Posterior cingulate gyrus (tissue), 11 donors: ENCODE data around the gene LCN12.
A peak's percentile ranks its signal among the peaks of the same experiment; 100 is the strongest.

Experiments used
- DNase-seq, 10 donors: peaks; one replicate each; pipeline versions ENCODE4 v3.0.0 to v3.0.0-alpha.2; 2020 to 2021; ENCODE audit warnings: mixed read lengths in 3 of 10
- intact Hi-C: fragments of 100-400 bp; cut with DNase I; formaldehyde crosslinking; loops from one replicate; pipeline ENCODE4 v1.15.1; 2023

The LCN12 gene

DNA sequence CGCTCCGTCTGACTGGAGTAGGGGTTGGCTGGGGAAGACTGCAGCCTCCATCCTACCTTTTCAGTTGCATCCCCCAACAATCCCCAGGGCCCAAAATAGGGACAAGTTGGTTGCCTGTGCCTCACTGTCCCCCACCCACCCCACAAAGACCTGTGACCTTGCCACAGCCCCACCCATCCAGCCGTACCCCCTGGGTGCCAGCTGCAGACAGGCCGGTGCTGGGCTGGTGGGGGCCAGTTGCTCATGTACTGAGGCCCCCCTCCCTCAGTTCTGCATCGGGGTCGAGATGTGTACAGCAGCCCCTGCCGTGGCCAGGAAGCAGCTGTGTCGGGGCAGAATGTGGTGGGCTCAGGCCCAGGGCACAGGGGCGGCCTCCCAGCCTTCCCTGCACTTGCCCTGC lies 31.1 kb downstream of the LCN12 start:
- intact Hi-C loops: no loop called here
- DNase-seq: no peak

DNA sequence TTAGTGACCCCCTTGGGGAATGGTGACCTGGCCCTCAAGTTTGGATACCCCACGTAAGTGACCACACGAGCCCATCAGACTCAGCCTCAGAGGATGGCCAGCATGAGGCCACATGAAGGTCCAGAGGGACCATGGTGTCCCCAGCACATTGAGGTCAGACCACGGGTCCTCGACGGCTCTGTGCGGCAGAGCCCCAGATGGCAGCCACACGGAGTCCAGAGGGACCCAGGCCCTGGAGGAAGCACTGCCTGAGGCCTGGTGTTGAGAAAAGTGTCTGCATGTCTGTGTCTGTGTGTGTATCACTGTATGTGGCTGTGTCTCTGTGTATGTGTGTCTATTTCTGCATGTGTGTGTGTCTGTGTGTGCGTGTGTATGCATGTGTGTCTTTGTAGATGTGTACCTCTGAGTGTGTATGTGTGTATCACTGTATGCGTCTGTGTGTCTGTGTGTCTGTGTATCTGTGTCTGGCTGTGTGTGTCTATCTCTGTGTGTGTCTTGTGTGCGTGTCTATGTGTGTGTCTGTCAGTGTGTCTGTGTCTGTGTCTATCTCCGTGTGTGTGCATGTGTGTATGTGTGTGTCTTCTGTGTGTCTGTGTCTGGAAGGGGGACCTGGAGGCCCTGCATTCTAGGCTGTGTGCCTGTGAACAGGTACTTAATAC lies 31.7 kb downstream of the LCN12 start:
- no peak for DNase-seq

DNA sequence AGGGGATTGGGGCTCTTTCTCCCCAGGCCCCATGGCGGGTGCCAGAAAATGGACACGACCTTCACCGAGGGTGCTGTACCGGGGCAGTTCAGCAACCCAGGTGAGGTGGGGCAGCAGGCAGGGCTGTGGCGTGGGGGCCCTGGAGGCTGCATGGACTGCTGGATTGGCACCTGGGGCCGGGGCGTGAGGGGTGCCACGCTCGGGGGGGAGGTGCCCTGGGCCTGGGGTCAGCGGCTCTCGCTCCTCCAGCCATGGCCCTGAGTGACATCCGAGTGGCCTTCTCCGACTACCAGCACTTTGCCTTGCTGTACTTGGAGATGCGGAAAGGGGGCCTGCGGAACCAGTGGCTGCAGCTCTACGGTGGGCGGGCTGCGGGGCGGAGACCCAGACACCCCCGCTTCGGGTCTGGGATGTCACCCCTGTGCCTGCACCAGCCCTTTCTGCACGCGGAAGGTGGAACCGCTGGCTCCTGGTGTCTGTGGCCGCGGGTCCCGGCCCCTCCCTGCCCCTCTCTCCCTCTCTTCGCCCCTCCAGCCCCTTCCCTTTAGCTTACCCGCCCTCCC lies 32.5 kb downstream of the LCN12 start:
- intact Hi-C loops: no loop called here
- DNase-seq: peak in 1 of 10 donors; percentile 12

More for the DNA sequence above, 31.7 kb downstream of the LCN12 start:
- intact Hi-C loops: no loop called here

- DNase-seq: peak in 1 of 10 donors; percentile 39
- intact Hi-C loops: no loop called here
Measured at GRCh38 chr9:136985027-136985602, 33.0 kb downstream of the LCN12 start.

GRCh38 chr9:136985853-136986252 lies 33.8 kb downstream of the LCN12 start:
- DNase-seq: peak in 1 of 10 donors; percentile 7
- intact Hi-C loops: no loop called here

DNA sequence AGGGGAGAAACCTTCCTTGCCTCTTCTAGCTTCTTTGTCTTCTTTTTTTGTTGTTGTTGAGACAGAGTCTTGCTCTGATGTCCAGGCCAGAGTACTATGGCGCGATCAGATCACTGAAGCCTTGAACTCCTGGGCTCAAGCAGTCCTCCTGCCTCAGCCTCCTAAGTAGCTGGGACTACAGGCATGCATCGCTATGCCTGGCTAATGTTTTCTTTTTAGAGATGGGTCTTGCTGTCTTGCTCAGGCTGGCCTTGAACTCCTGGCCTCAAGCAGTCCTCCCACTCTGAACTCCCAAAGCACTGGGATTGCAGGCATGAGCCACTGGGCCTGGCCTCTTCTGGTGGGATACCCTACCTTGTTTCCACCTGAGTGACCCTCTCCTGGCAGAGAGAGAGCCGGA lies 36.8 kb downstream of the LCN12 start:
- no peak for DNase-seq
- intact Hi-C loops: no loop called here

DNA sequence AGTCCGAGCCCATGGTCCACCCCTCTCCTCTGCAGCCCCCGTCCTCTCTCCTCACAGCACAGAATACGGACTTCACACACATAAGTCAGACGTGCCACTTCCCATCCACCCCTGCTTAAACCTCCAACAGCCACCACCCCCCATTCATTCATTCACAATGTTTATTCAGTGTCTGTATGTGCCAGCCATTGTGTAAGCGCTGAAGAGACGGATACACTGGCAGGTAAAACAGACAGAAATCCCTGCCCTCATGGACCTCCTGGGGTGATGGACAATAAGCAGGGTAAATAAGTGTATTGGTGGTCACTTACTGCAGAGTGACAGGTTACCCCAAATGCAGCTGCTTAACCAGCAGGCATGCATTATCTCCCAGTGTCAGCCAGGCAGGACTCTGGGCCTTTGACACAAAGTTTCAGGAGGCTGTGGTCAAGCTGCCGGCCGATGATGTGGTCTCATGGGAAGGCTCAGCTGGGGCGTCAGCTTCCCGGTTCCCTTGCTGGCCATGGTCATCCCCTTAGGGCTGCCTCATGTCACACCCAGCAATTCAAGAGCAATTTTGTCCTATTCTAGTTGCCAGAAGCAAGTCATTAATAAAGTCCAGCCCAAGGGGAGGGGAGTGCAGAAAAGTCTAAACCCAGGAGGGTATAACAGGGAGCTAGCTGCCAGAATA lies 38.3 kb downstream of the LCN12 start:
- DNase-seq: no peak
- intact Hi-C loops: no loop called here

DNA sequence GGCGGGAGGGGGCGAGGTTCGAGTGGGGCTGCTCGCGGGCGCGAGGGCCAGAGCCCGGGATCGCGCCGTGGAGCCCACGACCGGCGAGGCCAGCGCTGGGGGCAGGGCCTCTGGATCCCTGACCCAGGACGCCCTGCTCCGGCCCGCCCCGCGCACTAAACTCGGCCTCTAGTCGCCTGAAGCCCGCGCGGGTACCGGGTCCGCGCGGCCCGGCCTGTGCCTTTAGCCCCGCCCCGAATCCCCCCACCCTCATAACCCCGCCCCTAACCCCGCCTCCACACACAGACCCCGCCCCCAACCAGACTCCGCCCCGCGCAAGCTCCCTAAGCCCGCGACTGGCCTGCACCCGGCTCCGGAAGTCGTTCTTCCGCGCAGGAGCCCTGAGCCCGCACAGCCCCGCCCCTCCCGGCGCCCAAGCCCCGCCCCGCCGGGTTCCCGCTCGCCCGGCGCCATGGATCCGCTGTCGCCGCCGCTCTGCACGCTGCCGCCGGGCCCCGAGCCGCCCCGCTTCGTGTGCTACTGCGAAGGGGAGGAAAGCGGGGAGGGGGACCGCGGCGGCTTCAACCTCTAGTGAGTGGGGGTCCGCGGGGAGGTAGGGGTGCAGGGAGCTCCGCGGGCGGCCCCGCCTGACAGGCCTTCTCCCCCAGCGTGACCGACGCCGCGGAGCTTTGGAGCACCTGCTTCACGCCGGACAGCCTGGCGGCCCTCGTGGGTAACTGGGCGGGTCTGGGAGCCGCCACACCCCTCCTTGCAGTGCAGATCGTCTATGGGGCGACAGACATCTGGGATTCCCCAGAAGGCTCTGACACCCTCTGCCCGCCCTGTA lies 40.1 kb downstream of the LCN12 start, which contains the start of gene PAXX:
Gene PAXX, plus strand, starts transcription at position 430 of the 826 bp plus-strand sequence. Its CDS starts 22 bp downstream, at position 452.
- DNase-seq: peak; percentile 87 to 99 (median 94)
- intact Hi-C loops: no loop called here

GRCh38 chr9:136992819-136993369 lies 40.8 kb downstream of the LCN12 start:
- intact Hi-C loops: no loop called here
- no peak for DNase-seq

DNA sequence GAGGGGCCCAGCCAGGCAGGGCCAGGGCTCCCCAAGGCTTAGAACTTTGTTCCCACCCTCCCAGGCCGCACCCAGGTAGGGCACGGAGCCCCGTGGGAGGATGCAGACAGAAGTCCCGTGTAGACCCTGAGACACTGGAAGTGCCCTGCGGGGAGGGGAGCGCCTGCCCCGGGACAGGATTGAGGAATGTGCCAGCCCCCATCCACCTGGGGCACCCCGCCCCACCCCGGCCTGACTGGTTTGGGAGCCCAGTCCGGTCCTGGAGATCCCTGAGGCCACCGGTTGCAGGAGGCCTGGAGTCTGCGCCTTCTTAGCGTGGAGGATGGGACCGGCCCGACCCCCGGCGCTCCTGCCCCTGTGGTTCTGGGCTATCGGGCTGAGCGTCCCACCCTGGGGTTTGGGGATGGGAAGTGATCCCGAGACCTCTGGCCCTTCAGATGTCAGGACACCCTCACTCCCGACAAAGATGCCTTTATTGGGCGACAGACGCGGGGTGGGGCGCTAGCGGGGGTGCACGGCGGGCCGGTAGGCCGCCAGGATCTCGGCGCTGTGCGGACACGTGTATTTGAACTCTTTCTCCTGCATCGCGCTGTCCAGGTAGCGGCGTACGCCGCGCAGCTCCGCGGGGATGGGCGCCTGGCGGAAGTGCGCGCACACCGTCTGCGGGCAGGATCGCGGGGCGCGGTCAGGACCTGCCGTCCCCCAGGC lies 42.3 kb downstream of the LCN12 start:
- intact Hi-C loops: no loop called here
- no peak for DNase-seq

DNA sequence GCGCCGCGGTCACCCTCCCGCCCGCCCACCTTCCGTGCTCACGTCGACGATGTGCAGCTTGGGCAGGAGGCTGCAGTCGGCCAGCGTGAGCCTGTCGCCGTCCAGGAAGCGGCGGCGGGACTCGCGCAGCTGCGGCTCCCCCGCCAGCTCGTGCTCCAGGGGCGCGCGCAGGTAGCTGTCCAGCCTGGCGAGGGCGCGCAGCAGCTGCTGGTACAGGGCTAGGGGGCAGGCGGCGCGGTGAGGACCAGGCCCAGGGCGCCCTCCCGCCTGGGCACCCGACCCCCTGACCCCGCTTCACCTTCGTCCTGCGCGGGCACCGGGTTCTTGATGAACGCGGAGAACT lies 42.8 kb downstream of the LCN12 start:
- intact Hi-C loops: no loop called here
- no peak for DNase-seq

GRCh38 chr9:136995362-136995761 lies 43.3 kb downstream of the LCN12 start:
- intact Hi-C loops: no loop called here
- DNase-seq: no peak

GRCh38 chr9:136995772-136996311 lies 43.8 kb downstream of the LCN12 start:
- peak in 1 of 10 donors; percentile 52 for DNase-seq
- intact Hi-C loops: no loop called here

DNA sequence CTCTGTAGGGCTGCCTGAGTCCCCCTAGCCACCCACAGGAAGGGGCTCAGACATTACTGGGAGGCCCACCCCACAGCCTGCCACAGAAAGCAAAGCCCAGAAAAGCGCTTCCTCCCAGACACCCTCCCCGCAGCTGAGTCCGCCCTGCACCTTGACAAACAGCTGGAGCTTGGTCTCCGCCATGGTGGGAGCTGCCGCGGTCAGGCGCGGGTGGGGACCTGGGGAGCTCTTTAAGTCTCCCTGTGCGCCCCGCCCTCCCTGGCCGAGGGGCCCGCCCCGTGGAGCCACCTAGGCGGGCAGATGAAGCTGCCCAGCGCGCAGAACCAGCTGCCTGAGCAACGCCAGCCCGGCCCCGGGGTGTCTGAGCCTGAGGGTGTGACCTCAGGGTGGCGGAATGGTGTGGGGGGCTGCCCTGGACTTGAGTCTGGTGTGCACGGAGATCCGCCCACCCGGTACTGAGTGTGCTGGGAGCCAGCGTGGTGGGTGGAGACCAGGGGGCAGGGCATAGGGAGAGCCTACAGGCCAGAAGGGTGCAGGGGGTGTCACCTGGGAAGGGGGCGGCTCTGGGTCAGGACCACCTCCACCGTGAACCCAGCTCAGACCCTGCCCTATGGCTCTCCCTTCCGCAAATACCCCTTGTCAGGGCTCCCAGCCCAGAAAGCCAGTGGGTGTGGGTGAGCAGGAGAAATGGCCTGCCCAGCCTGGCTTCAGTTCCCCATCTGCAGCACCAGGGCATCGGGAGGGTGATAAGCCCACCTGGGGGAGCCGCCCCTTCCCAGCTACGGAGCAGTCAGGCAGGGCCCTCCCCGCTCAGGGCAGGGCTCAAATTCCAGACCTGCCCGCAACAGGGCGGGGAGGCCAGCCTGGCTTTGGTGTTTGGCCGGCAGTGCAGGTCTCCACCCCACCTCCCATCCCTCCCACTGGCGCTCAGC lies 44.6 kb downstream of the LCN12 start, which contains the start of gene CLIC3:
Gene CLIC3, minus strand, starts transcription at position 208 of the 932 bp plus-strand sequence. Its CDS starts 25 bp downstream, at position 183.
- intact Hi-C loops: no loop called here
- no peak for DNase-seq

DNA sequence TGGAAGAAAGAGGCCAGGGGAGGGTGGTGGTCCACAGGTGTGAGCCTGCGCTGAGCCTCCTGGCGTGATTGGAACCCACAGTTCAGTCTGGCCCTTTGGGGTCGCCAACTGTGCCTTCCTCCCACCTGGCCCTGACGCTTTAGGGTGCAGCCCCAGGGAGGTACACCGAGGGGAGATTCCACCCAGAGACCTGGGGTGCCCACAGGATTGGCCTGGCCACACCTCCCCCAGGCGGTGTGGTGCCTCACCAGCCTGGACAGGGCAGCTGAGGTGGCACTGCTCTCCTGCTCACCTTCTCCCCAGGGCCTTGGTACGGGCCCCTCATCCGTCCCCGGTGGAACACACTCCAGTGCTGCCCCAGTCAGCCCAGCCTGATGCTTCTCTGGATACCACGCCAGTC lies 45.3 kb downstream of the LCN12 start:
- DNase-seq: no peak
- intact Hi-C loops: no loop called here

- no peak for DNase-seq
- intact Hi-C loops: no loop called here
Measured at GRCh38 chr9:136997830-136998234, 45.8 kb downstream of the LCN12 start.

- intact Hi-C loops: no loop called here
Measured at GRCh38 chr9:137000177-137000930, 48.3 kb downstream of the LCN12 start.

More at GRCh38 chr9:137000177-137000930, 48.3 kb downstream of the LCN12 start:
- DNase-seq: no peak
